ENCODE data around the gene FAM187B.

The FAM187B gene

GRCh38 chr19:35211545-35212230 is 16.9 kb downstream of the FAM187B start:
- TF ChIP-seq CTCF (conservative IDR thresholded peaks at IDR 0.05) (no peak), ZFX (IDR thresholded peaks at IDR 0.05) (no peak)
- H3K27ac ChIP-seq: no peak overlapping the region

- H3K27ac ChIP-seq: no peak overlapping the region
- TF ChIP-seq ZFX (IDR thresholded peaks at IDR 0.05): no peak
- TF ChIP-seq CTCF (conservative IDR thresholded peaks at IDR 0.05): no peak
Measured at GRCh38 chr19:35209646-35210045, 18.9 kb downstream of the FAM187B start.

- no peak overlapping the region for H3K27ac ChIP-seq
- TF ChIP-seq ZFX (IDR thresholded peaks at IDR 0.05) (no peak), CTCF (conservative IDR thresholded peaks at IDR 0.05) (no peak)
Measured at GRCh38 chr19:35208121-35208520, 20.4 kb downstream of the FAM187B start.

GRCh38 chr19:35207391-35207871 is 21.1 kb downstream of the FAM187B start:
- no peak for TF ChIP-seq CTCF (conservative IDR thresholded peaks at IDR 0.05)
- TF ChIP-seq ZFX (IDR thresholded peaks at IDR 0.05): no peak
- H3K27ac ChIP-seq: no peak overlapping the region

GRCh38 chr19:35206855-35207254 is 21.7 kb downstream of the FAM187B start:
- TF ChIP-seq ZFX (IDR thresholded peaks at IDR 0.05) (no peak), CTCF (conservative IDR thresholded peaks at IDR 0.05) (no peak)
- H3K27ac ChIP-seq: no peak overlapping the region

- TF ChIP-seq CTCF (conservative IDR thresholded peaks at IDR 0.05) (no peak), ZFX (IDR thresholded peaks at IDR 0.05) (no peak)
- no peak overlapping the region for H3K27ac ChIP-seq
Measured at GRCh38 chr19:35206379-35206778, 22.2 kb downstream of the FAM187B start.

- H3K27ac ChIP-seq: no peak overlapping the region
- TF ChIP-seq CTCF (conservative IDR thresholded peaks at IDR 0.05) (no peak), ZFX (IDR thresholded peaks at IDR 0.05) (no peak)
Measured at GRCh38 chr19:35205733-35206323, 22.7 kb downstream of the FAM187B start.
